Uterus (tissue), 4 donors: ENCODE measurements around the gene TAF12. TPM values are rescaled to one million over a fixed set of nuclear protein-coding genes. Genes with fewer than 3 reads are reported as not detected.
"Not testable (repeated sequence)": the region's sequence is repeated elsewhere in the genome, so short reads cannot be mapped to it uniquely, and the experiment has no call there.

Experiments
- DNase-seq, 2 donors: peaks; one replicate each; pipeline ENCODE4 v3.0.0-alpha.2; 2019 to 2020
- H3K27ac ChIP-seq, 2 donors: fragments of 200-600 bp; sonication (generic); 1 replicate in 1 of 2; 2 replicates in 1 of 2; pipeline ENCODE4 v1.5.1; 2016 to 2018
- H3K27me3 ChIP-seq, 2 donors: fragments of 200-600 bp; sonication (generic); one replicate each; pipeline ENCODE4 v1.5.1; 2018 to 2019; ENCODE audit warnings: control low read depth in 1 of 2
- H3K36me3 ChIP-seq, 2 donors: fragments of 200-600 bp; sonication (generic); one replicate each; pipeline ENCODE4 v1.5.1; 2019; ENCODE audit warnings: control low read depth in 1 of 2
- H3K4me1 ChIP-seq, 2 donors: fragments of 200-600 bp; sonication (generic); one replicate each; pipeline ENCODE4 v1.5.1; 2018 to 2019; ENCODE audit warnings: control low read depth in 1 of 2
- H3K4me3 ChIP-seq, 2 donors: fragments of 200-600 bp; sonication (generic); 1 replicate in 1 of 2; 2 replicates in 1 of 2; pipeline ENCODE4 v1.5.1; 2018 to 2019; ENCODE audit warnings: mild to moderate bottlenecking in 1 of 2
- H3K9me3 ChIP-seq, 2 donors: fragments of 200-600 bp; sonication (generic); one replicate each; pipeline ENCODE4 v1.5.1; 2019; ENCODE audit warnings: control low read depth in 1 of 2
- CTCF ChIP-seq, 4 experiments: fragments of 200-600 bp in 2 of 4; fragments of 450-650 bp in 2 of 4; sonication (generic) in 2 of 4; IDR thresholded peaks; one replicate each; pipeline ENCODE4 v1.5.1; 2016 to 2019; ENCODE audit warnings: antibody characterized with exemption in 4 of 4, mild to moderate bottlenecking in 2 of 4, moderate library complexity in 1 of 4
- POLR2A ChIP-seq, 2 donors: fragments of 450-650 bp; IDR thresholded peaks; one replicate each; pipeline ENCODE4 v1.6.1; 2016; ENCODE audit warnings: antibody characterized with exemption in 2 of 2, mild to moderate bottlenecking in 1 of 2, moderate library complexity in 1 of 2
- intact Hi-C: fragments of 100-400 bp; cut with DNase I; formaldehyde crosslinking; loops from one replicate; pipeline ENCODE4 v1.15.1; 2023; ENCODE audit warnings: low total_unique reads
- total RNA-seq, 4 donors: library from RNA; depleted of rRNA in 3 of 4; stranded (reverse); fragments of >200 nt in 3 of 4; gene quantifications; one replicate each; pipeline versions ENCODE4 v1.1.0 to v1.2.4, GENCODE V29; 2014 to 2023
- donor health status: DM: yes; HTN: yes; CAD: no.

TAF12 gene
- total RNA-seq, 4 donors from 2014 or later: 5.3 to 24.4 (median 13.7) TPM

GRCh38 chr1:28595412-28596191 is 47.3 kb downstream of the TAF12 start:
- no peaks in the 10 kb centered on the region for H3K36me3 ChIP-seq
- H3K9me3 ChIP-seq: no peaks in the 10 kb centered on the region
- TF ChIP-seq POLR2A (IDR thresholded peaks at IDR 0.05) (no peak), CTCF (IDR thresholded peaks at IDR 0.05) (no peak)
- H3K27ac ChIP-seq: no peak overlapping the region
- H3K27me3 ChIP-seq: no peaks in the 10 kb centered on the region
- intact Hi-C loops: no loop called here
- DNase-seq: no peak
- no peak overlapping the region for H3K4me3 ChIP-seq
- H3K4me1 ChIP-seq: no peaks in the 10 kb centered on the region

DNA sequence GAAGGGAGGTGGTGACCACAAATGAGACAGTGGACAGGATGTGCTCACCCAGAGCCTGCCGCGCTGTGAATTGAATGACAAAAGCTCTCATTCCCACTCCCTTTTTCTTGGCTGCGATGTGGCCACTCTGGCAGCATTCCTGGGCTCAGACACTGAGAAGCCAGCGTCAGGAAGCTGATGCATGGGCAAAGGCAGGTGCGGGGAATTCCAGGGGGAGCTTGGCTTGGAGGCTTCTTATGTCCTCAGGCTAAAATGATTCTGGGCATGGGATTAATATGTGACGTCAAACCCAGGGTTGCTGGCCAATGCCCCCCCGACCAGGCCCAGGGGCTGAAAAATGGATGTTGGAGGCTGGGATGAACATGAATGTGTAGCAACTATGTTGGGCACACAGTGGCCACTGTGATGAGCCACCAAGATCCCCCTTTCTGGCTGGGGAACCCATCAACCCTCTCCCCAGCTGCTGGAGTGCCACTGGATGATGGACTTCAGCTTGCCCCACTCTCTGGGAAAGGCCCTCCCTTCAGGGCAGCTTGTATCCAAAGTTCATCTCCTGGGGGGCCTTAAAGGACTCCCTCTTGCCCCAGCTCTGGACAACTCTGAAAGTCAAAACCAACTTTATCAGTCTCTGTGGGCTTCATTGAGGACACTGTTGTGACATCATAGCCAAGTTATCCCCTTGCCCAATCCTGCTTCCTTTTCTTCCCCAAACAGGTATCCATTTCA is 48.0 kb downstream of the TAF12 start:
- H3K4me1 ChIP-seq, intact Hi-C loops, H3K27ac ChIP-seq, H3K36me3 ChIP-seq, H3K4me3 ChIP-seq, H3K9me3 ChIP-seq, H3K27me3 ChIP-seq, DNase-seq: not testable (repeated sequence)

- H3K36me3 ChIP-seq, H3K27ac ChIP-seq, H3K4me3 ChIP-seq, H3K4me1 ChIP-seq, H3K27me3 ChIP-seq, DNase-seq, H3K9me3 ChIP-seq, intact Hi-C loops: not testable (repeated sequence)
Measured at GRCh38 chr1:28593988-28594356, 48.9 kb downstream of the TAF12 start.

DNA sequence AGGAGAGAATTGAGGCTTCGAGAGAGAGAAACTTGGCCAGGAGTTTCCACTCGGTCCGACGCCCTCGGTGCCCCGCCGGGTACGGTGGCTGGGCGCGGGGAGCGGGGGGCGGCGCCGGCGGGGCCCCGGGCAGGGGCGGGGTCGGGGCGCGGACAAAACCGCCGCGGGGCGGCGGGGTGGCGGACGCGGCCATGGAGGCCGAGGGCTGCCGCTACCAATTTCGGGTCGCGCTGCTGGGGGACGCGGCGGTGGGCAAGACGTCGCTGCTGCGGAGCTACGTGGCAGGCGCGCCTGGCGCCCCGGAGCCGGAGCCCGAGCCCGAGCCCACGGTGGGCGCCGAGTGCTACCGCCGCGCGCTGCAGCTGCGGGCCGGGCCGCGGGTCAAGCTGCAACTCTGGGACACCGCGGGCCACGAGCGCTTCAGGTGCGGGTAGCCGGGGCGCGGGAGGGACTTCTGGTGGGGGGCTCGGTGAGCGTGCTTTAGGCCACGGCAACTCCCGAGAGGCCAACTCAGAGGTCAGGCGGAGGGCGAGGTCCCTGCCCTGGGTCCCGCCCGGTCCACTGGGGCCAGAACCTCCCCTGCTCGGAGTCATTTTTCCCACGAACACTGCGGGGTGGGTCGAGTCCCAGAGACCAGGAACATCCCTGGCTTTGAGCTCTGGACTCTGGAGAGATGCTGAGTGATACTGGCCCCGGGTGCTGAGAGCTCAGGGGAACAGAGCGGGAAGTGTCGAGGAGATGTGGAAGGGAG is 50.4 kb downstream of the TAF12 start:
- Histone ChIP-seq H3K27me3 (no peaks in the 10 kb centered on the region), H3K27ac (peak overlapping the region; percentile 26 to 52), H3K36me3 (no peaks in the 10 kb centered on the region), H3K4me3 (peak overlapping the region; percentile 30 to 47), H3K4me1 (no peaks in the 10 kb centered on the region), H3K9me3 (no peaks in the 10 kb centered on the region)
- peak in 1 of 2 donors; percentile 26 for DNase-seq
- intact Hi-C loops: no loop called here
- TF ChIP-seq POLR2A (IDR thresholded peaks at IDR 0.05) (no peak), CTCF (IDR thresholded peaks at IDR 0.05) (no peak)

DNA sequence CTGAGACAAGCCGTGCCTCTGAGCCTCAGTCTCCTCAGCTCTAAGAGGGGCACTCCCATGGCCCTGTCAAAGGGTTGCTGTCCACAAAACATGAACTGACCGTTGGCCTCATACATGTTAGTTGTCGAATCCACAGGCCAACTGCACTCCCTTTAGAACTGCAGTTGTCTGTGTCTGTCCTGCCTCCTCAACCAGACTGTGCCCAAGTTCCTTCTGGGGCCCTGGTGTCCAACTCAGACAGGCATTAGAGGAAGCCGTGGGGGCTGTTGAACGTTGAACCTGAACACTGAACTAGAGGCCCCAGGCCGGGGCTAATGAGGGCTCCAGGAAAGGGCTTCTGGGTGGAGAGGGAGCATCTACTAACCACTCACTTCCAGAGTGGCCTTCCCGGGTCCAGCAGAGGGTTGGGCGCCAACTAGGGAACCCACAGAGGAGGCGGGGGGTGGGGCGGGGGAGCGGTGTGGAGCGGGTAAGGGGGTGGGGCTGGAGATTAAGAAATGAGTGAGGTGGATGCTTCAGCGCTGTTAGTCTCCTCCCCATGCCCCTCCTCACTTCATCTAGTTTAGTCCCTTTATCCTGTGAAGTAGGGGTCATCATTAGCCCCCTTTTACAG is 51.1 kb downstream of the TAF12 start, which contains the start of gene RAB42:
TSS of gene RAB42 (plus strand) at position 558 of the 613 bp plus-strand sequence. CDS start 247 bp downstream, outside the sequence.
- peak within 1 kb of the TSS; percentile 26 to 52 for H3K27ac ChIP-seq
- DNase-seq: peak; percentile 38 to 57
- H3K4me1 ChIP-seq: no peaks in the 10 kb centered on the region
- H3K36me3 ChIP-seq: no peaks in the 10 kb centered on the region
- H3K27me3 ChIP-seq: no peaks in the 10 kb centered on the region
- intact Hi-C loops: no loop called here
- no peak for TF ChIP-seq CTCF (IDR thresholded peaks at IDR 0.05)
- TF ChIP-seq POLR2A (IDR thresholded peaks at IDR 0.05): no peak
- peak within 1 kb of the TSS; percentile 30 to 47 for H3K4me3 ChIP-seq
- H3K9me3 ChIP-seq: no peaks in the 10 kb centered on the region

- H3K4me1 ChIP-seq, H3K27ac ChIP-seq, H3K4me3 ChIP-seq, H3K9me3 ChIP-seq, DNase-seq, H3K27me3 ChIP-seq, H3K36me3 ChIP-seq, intact Hi-C loops: not testable (repeated sequence)
Measured at GRCh38 chr1:28586585-28587391, 56.1 kb downstream of the TAF12 start.
